Esophagus squamous epithelium (tissue), 4 donors: ENCODE measurements around the gene PLCXD3.

Experiments
- CTCF ChIP-seq, 6 experiments: fragments of 450-650 bp in 4 of 6; fragments of 200-600 bp in 2 of 6; sonication (generic) in 2 of 6; IDR thresholded peaks; one replicate each; pipeline ENCODE4 v1.5.1; 2016 to 2019; ENCODE audit warnings: antibody characterized with exemption in 6 of 6, mild to moderate bottlenecking in 4 of 6, moderate library complexity in 4 of 6
- POLR2A ChIP-seq, 4 donors: fragments of 450-650 bp; IDR thresholded peaks; one replicate each; pipeline ENCODE4 v1.6.1; 2017; ENCODE audit warnings: antibody characterized with exemption in 4 of 4, mild to moderate bottlenecking in 4 of 4, moderate library complexity in 3 of 4

GRCh38 chr5:41369799-41370198, 140.6 kb downstream of the PLCXD3 start:
- TF ChIP-seq CTCF (IDR thresholded peaks at IDR 0.05) (no peak), POLR2A (IDR thresholded peaks at IDR 0.05) (no peak)
